ENCODE measurements around the gene CYP4F3. TPM values are rescaled to one million over a fixed set of nuclear protein-coding genes. Genes with fewer than 3 reads are reported as not detected.
"Not testable (repeated sequence)": the region's sequence is repeated elsewhere in the genome, so short reads cannot be mapped to it uniquely, and the experiment has no call there.

Gene CYP4F3
- total RNA-seq, 1 experiment from 2014 or later: not detected

- WGBS (ENCODE audit: extremely low coverage, insufficient read length, low lambda C conversion rate): no CpG with 5 or more reads among the region's 2 CpGs
- H3K27me3 ChIP-seq (ENCODE audit: insufficient read depth, low read length): no peaks in the 10 kb centered on the region
- no peaks in the 10 kb centered on the region for H3K4me1 Mint-ChIP-seq
- H4K8ac ChIP-seq (replicated peaks; ENCODE audit: insufficient read length, low read depth, low read length): no peak overlapping the region
- no peak overlapping the region for H2BK5ac ChIP-seq (ENCODE audit: insufficient read length, low read length)
- no peak for DNase-seq
- no peak overlapping the region for H3K4me3 Mint-ChIP-seq
- H2BK20ac ChIP-seq (ENCODE audit: low read depth, low read length, poor library complexity, severe bottlenecking): no peak overlapping the region
- no peaks in the 10 kb centered on the region for H3K23me2 ChIP-seq (ENCODE audit: insufficient read length, low read depth, low read length, poor library complexity, severe bottlenecking)
- no peak overlapping the region for H3K23ac ChIP-seq (ENCODE audit: insufficient read length, low read depth, low read length)
- no peak overlapping the region for H2AFZ ChIP-seq (ENCODE audit: low read length)
- no peak overlapping the region for H3K4ac ChIP-seq (ENCODE audit: low read depth, low read length)
- H3K9ac ChIP-seq (ENCODE audit: extremely low read depth, insufficient read length, low read length): no peak overlapping the region
- H3K4me1 ChIP-seq (ENCODE audit: insufficient read depth, low read length): no peaks in the 10 kb centered on the region
- H3K9me3 ChIP-seq (ENCODE audit: control insufficient read depth, low read depth, low read length): peaks cover 96% of the 10 kb centered on the region
- H3K27me3 Mint-ChIP-seq (ENCODE audit: low read depth): peaks cover 4% of the 10 kb centered on the region; the same call in 1 of the 2 replicates
- peaks cover 4 to 54% (median 13%) of the 10 kb centered on the region in 3 experiments; a peak in 6 of 7 replicates for H3K36me3 Mint-ChIP-seq (ENCODE audit: insufficient read depth in 1 of 3, low read depth in 3 of 3)
- no peak overlapping the region for H2BK12ac ChIP-seq (ENCODE audit: insufficient read length, low read depth, low read length)
- no peak overlapping the region for H4K5ac ChIP-seq (ENCODE audit: insufficient read length, low read depth, low read length)
- H3K79me2 ChIP-seq (ENCODE audit: insufficient read depth, low read length): no peaks in the 10 kb centered on the region
- TF ChIP-seq CTCF (conservative IDR thresholded peaks at IDR 0.05): no peak
- peaks cover 95 to 96% of the 10 kb centered on the region in 2 experiments for H3K9me3 Mint-ChIP-seq
- no peak overlapping the region for H2BK120ac ChIP-seq (ENCODE audit: low read depth, low read length, poor library complexity, severe bottlenecking)
- H3K27ac Mint-ChIP-seq: no peak overlapping the region
- H3K56ac ChIP-seq (ENCODE audit: insufficient read length, low read depth, low read length): no peak overlapping the region
- no peak overlapping the region for H3K27ac ChIP-seq (ENCODE audit: insufficient read length, low read depth, low read length)
- no peak overlapping the region for H4K91ac ChIP-seq (ENCODE audit: insufficient read length, low read depth, low read length)
- no peak overlapping the region for H3T11ph ChIP-seq (ENCODE audit: low read length)
- H3K18ac ChIP-seq (ENCODE audit: insufficient read length, low read depth, low read length): no peak overlapping the region
- H3K4me2 ChIP-seq (ENCODE audit: insufficient read depth, insufficient read length, low read length): no peak overlapping the region
- no peak overlapping the region for H2BK15ac ChIP-seq (ENCODE audit: low read depth, low read length)
- no peak overlapping the region for H3K14ac ChIP-seq (ENCODE audit: insufficient read depth, low read length)
- no peak overlapping the region for H2AK5ac ChIP-seq (ENCODE audit: insufficient read length, low read length)
- no peaks in the 10 kb centered on the region for H3K79me1 ChIP-seq (ENCODE audit: insufficient read depth, low read depth, low read length, poor library complexity, severe bottlenecking)
- H4K20me1 ChIP-seq (ENCODE audit: control insufficient read depth, insufficient read depth, insufficient read length): no peaks in the 10 kb centered on the region
Measured at GRCh38 chr19:15649526-15649925, 8.8 kb downstream of the CYP4F3 start.

GRCh38 chr19:15650123-15650522 lies 9.4 kb downstream of the CYP4F3 start:
- H3K9me3 Mint-ChIP-seq: peaks cover 95 to 96% of the 10 kb centered on the region in 2 experiments
- not testable (repeated sequence) for H3T11ph ChIP-seq (ENCODE audit: low read length); H2AFZ ChIP-seq (ENCODE audit: low read length); H4K5ac ChIP-seq (ENCODE audit: insufficient read length, low read depth, low read length); H3K27me3 ChIP-seq (ENCODE audit: insufficient read depth, low read length); H3K14ac ChIP-seq (ENCODE audit: insufficient read depth, low read length); H3K4me3 Mint-ChIP-seq; H3K4me2 ChIP-seq (ENCODE audit: insufficient read depth, insufficient read length, low read length); H3K18ac ChIP-seq (ENCODE audit: insufficient read length, low read depth, low read length); H2BK20ac ChIP-seq (ENCODE audit: low read depth, low read length, poor library complexity, severe bottlenecking); H2BK120ac ChIP-seq (ENCODE audit: low read depth, low read length, poor library complexity, severe bottlenecking); H3K79me2 ChIP-seq (ENCODE audit: insufficient read depth, low read length); H3K23me2 ChIP-seq (ENCODE audit: insufficient read length, low read depth, low read length, poor library complexity, severe bottlenecking); H3K4me1 ChIP-seq (ENCODE audit: insufficient read depth, low read length); H3K56ac ChIP-seq (ENCODE audit: insufficient read length, low read depth, low read length); H3K4me1 Mint-ChIP-seq; H4K8ac ChIP-seq (replicated peaks; ENCODE audit: insufficient read length, low read depth, low read length); H3K79me1 ChIP-seq (ENCODE audit: insufficient read depth, low read depth, low read length, poor library complexity, severe bottlenecking); H3K9ac ChIP-seq (ENCODE audit: extremely low read depth, insufficient read length, low read length); H4K91ac ChIP-seq (ENCODE audit: insufficient read length, low read depth, low read length); H3K23ac ChIP-seq (ENCODE audit: insufficient read length, low read depth, low read length); H2BK5ac ChIP-seq (ENCODE audit: insufficient read length, low read length); H2AK5ac ChIP-seq (ENCODE audit: insufficient read length, low read length); H2BK12ac ChIP-seq (ENCODE audit: insufficient read length, low read depth, low read length); H4K20me1 ChIP-seq (ENCODE audit: control insufficient read depth, insufficient read depth, insufficient read length); H3K27me3 Mint-ChIP-seq (ENCODE audit: low read depth); H3K27ac Mint-ChIP-seq; H2BK15ac ChIP-seq (ENCODE audit: low read depth, low read length); H3K27ac ChIP-seq (ENCODE audit: insufficient read length, low read depth, low read length); DNase-seq; H3K4ac ChIP-seq (ENCODE audit: low read depth, low read length)
- H3K9me3 ChIP-seq (ENCODE audit: control insufficient read depth, low read depth, low read length): peaks cover 96% of the 10 kb centered on the region
- peaks cover 4 to 52% (median 13%) of the 10 kb centered on the region in 3 experiments; a peak in 6 of 7 replicates for H3K36me3 Mint-ChIP-seq (ENCODE audit: insufficient read depth in 1 of 3, low read depth in 3 of 3)

Data from H9 (cell line).